GM21528 (cell line): Measurements from ENCODE around the gene RAD1.
A peak's percentile ranks its signal among the peaks of the same experiment; 100 is the strongest.

Experiments
- ATAC-seq: cut with Tn5 transposase; IDR thresholded peaks from one replicate; pipeline ENCODE4 v1.9.1; 2021; ENCODE audit warnings: mild to moderate bottlenecking, moderate library complexity; ENCODE audit not compliant: unreplicated experiment, low FRiP score

The RAD1 gene

DNA sequence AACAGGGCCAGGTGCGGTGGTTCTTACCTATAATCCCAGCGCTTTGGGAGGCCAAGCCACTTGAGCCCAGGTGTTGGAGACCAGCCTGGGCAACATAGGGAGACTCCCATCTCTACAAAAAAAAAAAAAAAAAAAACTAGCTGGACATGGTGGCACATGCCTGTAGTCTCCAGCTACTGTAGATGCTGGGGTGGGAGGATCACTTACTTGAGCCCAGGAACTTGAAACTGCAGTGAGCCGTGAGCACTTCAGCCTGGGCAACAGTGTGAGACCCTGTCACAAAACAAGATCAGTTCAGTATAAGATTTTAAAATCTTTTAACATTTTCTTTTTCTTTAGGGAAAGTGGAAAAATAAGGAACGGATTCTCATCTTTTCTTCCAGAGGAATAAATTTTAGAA, 2.7 kb upstream of the RAD1 start:
- no peak for ATAC-seq

DNA sequence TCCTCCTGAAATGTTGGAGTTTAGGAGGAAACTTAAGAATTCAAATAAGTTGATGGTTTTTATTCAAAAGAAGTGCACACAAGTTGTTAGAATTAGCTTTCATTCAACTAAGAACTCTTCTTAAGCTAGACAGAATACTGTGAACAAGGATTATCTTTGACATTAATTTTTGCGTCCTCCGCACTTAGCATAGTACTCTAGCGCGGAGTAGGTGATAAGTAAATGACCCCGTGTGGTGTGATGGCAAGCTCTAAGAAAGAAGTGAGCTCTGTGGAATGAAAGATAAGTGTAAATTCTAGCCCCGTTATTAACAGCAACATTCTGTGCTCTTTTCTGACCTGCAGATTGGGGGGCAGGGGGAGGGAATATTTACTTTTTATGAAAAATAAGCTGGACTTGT, 1.2 kb upstream of the RAD1 start:
- ATAC-seq: no peak

DNA sequence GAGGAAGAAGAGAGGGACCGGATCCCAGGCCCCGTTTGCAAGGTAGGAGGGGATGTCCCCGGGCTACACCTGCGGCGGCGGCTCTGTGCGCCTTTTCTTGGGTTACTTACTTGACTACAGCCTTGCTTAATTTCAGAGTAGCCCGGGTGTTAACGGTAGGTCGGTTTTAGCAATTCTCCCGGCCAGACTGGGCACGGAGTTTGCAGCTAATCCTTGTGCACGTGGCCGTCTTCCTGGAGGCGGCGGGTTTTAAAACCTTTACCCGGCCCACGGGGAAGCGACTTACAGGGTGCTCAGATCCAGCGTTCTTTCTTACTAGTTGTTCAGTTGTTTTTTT, 520 bp upstream of the RAD1 start:
- ATAC-seq: peak; percentile 16

DNA sequence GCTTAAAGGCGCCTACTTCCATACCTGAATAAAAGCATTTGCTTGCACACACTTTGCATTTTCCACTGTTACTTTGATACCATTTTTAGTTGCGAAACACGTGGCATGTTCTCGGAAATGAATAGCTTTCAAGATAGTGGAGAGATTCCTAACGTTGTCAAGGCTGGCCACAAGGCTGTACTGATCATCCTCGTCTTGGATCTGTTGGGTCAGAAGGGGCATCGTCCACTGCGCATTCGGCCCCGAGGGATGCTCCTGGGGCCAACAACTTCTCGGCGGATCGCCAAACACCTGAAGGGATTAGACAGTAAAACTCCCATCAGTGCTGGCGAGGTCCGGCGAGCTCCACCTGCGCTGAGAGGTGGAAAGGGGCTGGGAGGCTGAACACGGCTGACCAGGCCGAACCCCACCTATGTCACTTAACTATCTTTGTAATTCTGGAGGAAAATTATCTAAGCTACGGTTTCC, 599 bp downstream of the RAD1 start:
- ATAC-seq: peak; percentile 23

DNA sequence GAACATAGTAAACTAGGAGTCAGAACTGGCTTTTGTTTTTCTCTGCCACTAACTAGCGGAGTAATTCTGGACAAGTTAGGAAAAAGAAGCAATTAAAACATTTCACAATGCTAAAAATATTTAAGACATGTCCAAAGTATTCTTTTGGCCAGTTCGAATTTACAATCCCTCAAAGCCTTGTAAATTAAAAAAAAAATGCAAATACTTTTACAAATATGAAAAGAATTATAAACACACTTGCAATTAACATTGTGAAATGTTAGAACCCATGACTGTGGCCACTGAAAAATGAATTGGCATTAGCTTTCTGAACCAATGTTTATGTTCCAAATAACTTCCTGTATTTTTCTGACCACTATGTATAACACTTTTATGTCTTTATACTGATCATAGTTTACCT, 2.2 kb downstream of the RAD1 start:
- no peak for ATAC-seq

DNA sequence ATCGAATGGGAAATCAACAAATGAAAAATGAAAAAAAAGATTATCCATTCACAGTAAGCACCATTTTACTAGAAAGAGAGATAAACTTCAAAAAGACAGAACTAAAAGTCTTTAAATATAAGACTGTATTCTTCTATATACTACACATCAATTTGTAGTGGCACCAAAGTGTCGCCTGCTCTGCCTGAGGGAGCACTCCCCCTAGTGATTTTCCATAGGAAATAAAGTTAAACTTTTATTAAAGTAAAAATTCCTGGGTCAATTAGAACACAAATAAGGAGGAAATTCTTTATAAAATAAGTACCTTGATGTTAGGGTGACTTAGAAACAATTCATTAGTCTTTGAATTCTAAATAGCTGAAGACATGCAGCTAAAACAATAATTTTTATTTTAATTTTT, 9.7 kb downstream of the RAD1 start:
- ATAC-seq: no peak

DNA sequence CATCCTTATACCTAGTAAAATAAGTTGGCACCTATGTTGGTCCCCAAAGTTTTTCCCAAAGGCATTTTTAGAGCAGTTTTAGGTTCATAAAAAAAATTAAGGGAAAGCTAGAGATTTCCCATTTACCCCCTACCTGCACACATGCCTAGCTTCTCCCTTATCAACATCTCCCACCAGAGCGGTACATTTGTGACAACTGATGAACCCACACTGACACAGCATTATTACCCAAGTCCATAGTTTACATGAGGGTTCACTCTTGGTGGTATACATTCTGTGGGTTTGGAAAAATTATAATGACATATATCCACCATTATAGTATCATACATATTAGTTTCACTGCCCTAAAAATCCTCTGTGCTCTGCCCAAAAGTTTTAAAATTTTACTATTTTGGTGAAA, 12.0 kb downstream of the RAD1 start:
- ATAC-seq: no peak

DNA sequence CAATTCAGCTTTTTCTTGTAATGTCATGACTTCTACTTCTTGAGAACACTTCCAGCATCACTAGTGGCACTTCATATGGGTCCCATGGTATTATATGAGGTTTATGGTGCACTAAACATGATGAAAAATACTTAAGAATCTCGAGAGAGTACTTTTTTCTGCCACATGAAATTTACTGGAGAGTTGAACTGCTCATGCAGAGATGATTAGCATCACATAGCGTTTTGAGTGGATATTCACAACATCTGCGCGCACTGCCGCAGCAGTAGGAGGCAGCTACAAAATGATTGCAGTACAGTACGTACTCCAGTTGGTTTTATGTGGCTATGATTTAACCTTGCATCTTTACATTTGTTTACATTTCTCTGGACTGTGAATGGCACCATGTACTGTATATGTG, 14.7 kb downstream of the RAD1 start:
- ATAC-seq: no peak

DNA sequence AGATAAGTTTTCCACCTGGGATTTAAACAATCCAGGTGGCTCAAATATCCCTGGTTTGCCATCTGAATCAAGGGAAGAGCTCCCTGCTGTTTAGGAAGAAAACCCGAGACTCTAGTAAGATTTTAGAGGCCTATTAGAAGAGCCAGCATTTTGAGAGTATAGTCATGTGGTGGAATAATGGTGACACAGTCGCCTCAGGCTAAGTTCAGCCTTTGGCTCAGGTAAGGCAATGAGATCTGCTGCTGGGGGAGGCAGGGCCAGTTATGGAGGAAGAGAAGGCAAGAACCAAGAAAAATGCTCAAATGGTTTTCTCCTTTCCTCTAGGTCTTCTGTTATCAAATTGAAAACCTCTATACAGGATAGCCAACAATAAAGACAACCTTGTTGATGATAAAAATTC, 16.2 kb downstream of the RAD1 start:
- no peak for ATAC-seq

DNA sequence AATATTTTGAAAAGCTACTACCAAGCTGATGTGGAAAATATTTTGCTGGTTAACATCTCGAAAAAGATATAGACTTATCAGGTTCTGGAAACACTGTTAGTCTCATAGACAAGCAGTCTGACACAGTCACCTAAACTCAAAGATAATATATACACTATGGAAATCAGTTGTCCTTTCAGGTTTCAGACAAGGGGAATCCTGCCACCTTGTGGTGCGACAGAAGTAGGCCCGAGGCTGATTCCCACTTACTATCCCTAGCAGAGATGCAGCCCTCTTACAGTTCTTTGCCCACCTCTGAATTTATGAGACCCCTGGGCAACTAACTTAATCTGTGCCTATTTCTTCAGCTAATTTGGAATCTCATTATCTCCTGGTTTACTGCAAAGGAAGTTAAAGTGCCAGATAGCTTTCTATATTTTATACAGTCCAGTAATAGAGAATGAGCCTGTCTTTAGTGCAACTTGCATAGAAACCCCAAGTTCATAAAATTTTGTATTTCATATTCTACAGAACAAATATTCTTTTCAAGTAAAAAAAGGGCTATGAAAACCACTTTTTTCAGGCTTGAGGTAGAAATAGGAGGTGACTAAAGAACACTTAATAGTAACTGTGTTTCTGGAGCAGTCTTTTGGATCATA, 16.9 kb downstream of the RAD1 start:
- peak; percentile 81 for ATAC-seq

DNA sequence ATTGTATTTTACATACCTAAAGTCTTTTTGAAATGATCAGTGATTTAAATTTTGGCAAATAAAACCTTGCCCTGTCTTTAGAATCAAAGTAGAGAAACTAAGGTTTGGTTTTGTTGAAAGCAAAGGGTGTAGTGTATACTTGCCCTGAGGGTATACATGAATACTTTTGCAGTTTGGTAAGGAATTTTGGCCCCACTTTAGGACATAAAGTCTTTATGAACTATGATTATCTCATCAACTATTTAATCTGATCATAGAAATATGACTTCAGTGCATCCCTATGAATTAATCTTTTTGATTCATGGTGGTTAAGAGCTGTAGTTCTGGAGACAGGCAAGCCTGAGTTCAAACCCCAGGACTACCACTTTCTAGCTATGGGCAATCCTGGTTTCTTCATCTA, 17.7 kb downstream of the RAD1 start:
- ATAC-seq: no peak

DNA sequence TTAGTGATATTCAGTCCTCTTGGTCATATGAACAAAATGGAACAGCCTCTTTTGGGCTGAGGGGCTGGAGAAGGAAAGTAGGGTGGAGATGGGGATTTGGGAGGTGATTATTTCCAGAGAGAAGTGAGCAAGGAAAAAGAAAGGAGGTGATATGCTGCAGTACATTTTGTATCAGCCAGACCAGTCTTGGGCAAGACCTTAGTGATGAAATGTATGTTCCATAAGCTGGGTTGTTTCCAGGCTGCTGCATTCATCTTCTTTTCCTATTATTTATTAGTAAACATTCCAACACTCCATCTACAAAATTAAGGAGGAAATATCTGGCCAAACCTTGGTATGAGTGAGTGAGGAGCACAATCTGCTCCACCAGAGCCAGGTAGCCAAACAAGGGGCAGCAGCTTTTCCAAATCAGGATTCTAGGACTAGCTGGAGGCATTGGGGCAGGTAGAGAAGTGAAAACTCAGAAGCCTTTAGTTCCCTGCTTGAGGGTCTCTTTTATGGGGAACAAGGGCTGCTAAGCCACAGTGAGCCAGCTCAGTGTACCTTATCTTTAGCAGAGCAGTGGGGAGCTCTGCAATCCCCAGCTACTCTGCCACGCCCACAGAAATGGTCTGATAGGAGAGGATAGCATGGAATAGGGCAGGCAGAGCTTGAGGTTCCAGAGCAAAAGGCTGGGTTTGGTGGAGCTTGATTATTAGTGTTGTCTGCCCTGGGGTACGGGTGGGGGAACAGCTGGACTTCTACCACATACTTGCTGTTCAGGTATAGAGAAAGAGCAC, 19.5 kb downstream of the RAD1 start:
- no peak for ATAC-seq

DNA sequence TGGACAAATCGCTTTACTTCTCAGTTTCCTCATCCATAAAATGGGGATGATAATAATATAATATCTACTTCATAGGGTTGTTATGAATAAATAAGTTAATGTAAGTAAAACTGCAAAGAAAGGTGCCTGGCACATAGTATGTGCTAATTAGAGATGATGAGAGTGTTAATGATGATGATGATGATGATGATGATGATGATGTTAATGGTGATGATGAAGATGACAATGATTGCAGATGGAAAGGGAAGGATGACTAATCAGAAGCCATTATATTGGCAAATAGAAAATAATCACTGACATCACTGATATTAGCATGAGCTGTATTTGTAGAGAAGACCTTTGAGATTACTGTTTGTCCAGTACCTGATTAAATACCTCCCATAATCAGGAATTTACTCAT, 20.6 kb downstream of the RAD1 start:
- ATAC-seq: no peak

DNA sequence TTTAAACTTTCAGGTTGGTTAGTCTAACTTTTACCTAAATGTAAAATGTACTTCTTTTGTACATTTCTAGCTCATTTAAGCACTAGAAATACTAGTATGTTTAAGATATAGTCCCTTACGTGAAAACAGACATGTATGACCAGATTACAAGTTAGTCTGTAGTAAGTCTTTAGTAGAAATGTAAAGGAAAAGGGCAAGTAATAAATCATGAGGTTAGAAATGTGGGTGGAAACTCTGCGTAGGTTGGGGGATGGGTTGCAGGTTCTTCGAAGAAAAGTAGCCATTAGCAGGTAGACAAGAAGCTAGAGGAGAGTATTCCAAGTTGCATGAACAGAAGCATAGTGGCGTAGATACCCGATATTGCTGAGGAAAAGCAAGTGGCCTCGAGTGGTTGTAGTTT, 22.9 kb downstream of the RAD1 start:
- ATAC-seq: no peak

DNA sequence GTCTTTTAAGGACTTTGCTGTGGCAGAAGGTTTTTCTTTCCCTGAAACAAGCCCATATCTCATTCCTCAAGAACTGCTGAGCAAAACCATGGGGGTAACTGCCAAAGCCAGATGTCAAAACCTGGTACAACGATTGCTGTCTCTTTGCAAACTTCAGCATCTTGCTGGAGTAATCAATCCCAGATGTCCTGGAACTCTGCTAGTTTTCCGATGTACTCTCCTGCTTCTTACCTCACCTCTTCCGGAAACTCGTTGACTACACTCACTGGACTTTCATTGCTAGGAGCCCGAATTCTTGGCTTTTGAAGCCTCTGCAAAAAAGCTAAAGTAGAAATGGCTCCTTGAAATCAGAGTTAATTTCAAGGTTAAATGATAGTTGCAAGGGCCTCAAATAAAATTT, 23.3 kb downstream of the RAD1 start:
- ATAC-seq: no peak

DNA sequence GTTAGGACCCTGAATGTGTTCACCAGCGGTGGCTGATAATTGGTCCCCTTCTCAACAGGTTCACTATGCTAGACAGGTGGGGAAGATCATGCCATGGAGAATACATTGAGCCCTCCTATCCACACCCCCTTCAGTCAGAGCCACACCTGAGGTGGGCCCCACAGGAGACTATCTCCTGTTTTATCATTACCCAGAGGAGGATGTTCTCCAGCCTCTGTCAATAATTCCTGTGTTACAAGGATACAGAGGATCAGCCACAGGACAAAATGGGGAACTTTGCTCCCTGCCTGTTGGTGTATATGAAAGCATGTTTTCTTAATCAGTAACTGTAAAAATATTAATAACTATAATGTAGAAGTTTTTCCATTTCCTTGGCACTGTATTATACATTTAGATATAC, 25.9 kb downstream of the RAD1 start:
- ATAC-seq: no peak

DNA sequence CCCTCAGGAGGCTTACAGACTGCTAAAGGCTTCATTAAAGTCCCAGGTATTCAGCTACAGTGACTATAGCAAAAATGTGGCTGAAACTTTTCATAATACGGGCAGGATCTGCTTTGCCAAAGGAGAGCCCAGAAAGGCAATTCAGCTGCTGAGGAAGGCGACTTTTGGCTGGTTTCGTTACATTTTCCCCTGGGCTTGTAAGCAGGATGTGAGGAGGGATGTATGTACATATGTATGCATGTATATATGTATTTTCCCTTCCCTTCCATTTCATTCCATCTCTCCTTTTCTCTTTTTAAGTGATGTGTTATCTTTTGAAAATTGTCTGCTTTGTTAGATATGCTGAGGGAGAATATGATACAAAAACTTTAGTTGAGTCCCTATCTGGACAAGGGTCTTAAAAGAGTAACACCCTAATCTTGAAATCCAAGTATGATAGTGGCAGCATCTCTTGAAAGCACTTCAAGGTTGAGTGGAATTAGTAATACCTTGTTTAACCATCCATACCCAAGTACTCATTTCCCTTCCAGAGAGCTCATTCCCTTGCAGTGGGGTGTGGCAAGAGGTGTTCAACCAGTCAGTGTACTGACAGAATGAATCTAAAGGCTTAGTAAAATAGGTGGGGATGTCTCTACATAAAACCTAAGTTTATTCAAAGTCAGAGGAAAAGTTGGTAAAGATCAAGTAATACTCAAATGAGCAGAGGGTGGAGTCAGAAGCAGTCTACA, 28.7 kb downstream of the RAD1 start:
- ATAC-seq: no peak

DNA sequence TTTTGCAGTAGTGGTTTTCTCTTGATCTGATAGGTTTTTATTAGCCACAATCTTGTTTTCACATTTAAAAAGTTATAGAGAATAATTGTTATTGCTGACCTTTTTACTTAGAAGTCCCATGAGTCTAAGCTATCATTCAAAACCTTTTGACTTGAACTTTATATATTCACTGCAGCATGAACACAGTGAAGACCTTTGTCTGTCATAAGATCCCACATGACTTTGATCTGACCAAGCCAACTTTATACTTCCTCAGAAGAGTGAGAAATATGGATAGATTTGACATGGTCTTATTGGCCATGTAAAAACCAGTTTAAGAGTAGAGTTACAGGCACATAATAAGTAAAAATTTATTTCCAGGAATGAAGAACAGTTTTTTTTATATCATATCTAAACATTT, 34.1 kb downstream of the RAD1 start:
- no peak for ATAC-seq

DNA sequence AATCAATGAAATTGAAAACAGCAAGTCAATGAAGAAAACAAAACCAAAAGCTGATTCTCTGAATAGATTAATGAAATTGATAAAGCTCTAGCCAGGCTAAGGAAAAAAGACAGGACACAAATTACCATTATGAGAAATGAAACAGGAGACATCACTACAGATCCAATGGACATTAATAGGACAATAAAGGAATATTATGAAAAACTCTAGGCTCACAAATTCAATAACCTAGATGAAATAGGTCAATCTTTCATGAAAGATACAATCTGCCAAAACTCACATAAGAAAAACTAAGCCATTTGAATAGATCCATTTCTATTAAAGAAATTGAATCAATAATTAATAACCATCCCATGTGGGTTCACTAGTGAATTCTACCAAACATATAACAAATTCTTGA, 39.0 kb downstream of the RAD1 start:
- ATAC-seq: no peak

DNA sequence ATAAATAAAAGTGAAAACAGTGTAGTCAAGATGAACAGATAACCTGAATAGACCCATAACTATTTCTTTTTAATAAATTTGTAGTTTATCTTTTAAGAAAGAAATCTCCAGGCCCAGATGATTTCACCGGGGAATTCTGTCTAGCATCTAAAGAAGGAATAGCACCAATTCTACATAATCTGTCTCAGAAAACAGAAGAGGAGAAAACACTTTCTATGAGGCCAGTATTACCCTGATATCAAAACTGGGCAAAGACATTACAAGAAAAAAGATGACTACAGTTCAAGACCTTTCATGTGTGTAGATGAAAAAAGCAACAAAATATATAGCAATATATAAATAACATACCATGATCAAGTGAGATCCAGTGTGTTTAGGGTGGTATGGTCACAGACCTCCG, 44.9 kb downstream of the RAD1 start:
- no peak for ATAC-seq

DNA sequence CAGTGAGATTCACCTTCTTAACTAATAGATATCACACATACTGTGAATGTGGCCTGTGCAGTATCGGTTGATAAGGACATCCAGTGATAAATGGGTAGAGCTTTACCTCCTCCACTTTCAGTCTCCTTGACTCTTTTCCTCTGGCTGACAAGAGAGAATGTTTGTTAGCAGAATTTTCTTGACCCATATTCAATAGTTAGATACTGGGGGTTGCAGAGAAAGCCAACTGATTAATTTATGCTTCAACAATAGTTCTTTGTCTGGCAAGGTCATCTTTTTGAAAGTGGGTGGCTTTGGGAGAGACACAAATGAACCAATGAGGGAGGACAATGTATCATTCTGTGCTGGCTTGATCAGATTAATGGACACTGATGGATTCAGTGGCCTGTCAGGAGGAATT, 46.0 kb downstream of the RAD1 start:
- ATAC-seq: no peak

DNA sequence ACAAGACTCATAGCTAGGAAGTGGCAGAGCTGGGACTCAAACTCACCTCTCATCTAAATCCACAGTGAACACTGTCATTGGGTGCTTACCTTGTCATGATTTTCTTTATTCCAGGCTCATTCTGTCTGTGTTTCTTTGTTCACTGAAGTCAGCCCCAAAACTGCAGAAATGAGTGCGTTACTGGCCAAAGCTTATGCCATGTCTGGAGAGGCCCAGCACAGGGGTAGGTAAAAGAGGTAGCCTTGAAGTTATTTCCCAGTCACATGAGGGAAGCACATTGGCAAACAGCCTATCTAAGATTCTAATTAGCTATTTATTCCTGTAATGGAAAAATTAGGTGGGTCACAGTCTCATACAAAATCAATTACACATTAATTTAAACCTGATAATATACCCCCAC, 46.5 kb downstream of the RAD1 start:
- ATAC-seq: no peak
